ENCODE measurements around the gene TMEM156. TPM values are rescaled to one million over a fixed set of nuclear protein-coding genes. Genes with fewer than 3 reads are reported as not detected.

The TMEM156 gene
- polyA plus RNA-seq, 1 of the 3 experiments (the other 2 are of a cell fraction), result 0.13 TPM

GRCh38 chr4:38951598-38951997 is 80.6 kb downstream of the TMEM156 start:
- Histone ChIP-seq H3F3A (replicated peaks; ENCODE audit: insufficient read depth) (peaks cover 28% of the 10 kb centered on the region), H3K27me3 (ENCODE audit: insufficient read depth) (no peaks in the 10 kb centered on the region), H3K9me2 (no peaks in the 10 kb centered on the region), H3K9me3 (no peaks in the 10 kb centered on the region), H3K4me1 (ENCODE audit: control insufficient read depth in 1 of 2, insufficient read depth in 2 of 2, low read depth in 1 of 2, low read length in 1 of 2) (peaks cover 10 to 13% of the 10 kb centered on the region in 2 experiments), H3K9ac (no peak overlapping the region), H2AFZ (ENCODE audit: low read depth) (no peak overlapping the region), H3K4me3 (ENCODE audit: low read depth in 2 of 2, low read length in 1 of 2) (no peak overlapping the region), H3K36me3 (replicated peaks in 1 of 2; ENCODE audit: control insufficient read depth in 1 of 2, insufficient read depth in 2 of 2, low read length in 1 of 2) (no peaks in the 10 kb centered on the region), H3K79me2 (ENCODE audit: insufficient read depth) (no peaks in the 10 kb centered on the region), H3K4me2 (no peak overlapping the region), H3K27ac (ENCODE audit: low read depth in 2 of 2, low read length in 1 of 2) (no peak overlapping the region), H4K20me1 (ENCODE audit: insufficient read depth) (no peaks in the 10 kb centered on the region)
- POLR2A ChIA-PET, result no interaction called here
- CTCF ChIA-PET, result no interaction called here
- TF ChIP-seq YY1 (IDR thresholded peaks at IDR 0.05; ENCODE audit: low read depth), result no peak
- no peak for TF ChIP-seq EP300 (IDR thresholded peaks at IDR 0.05; ENCODE audit: borderline replicate concordance in 1 of 2, low read depth in 1 of 2, low read length in 1 of 2)
- no peak for TF ChIP-seq EZH2phosphoT487 (IDR thresholded peaks at IDR 0.05; ENCODE audit: borderline replicate concordance, low read depth)
- no peak for DNase-seq
- WGBS (ENCODE audit: low lambda C conversion rate), result 84% methylated on average over 2 of the region's 2 CpGs

- Histone ChIP-seq H2AFZ (ENCODE audit: low read depth) (no peak overlapping the region), H3K27ac (ENCODE audit: low read depth in 2 of 2, low read length in 1 of 2) (no peak overlapping the region), H3K9me2 (no peaks in the 10 kb centered on the region), H3K9ac (no peak overlapping the region), H3F3A (replicated peaks; ENCODE audit: insufficient read depth) (peaks cover 32% of the 10 kb centered on the region), H3K79me2 (ENCODE audit: insufficient read depth) (no peaks in the 10 kb centered on the region), H3K4me2 (no peak overlapping the region), H3K9me3 (no peaks in the 10 kb centered on the region), H3K4me3 (ENCODE audit: low read depth in 2 of 2, low read length in 1 of 2) (no peak overlapping the region), H3K27me3 (ENCODE audit: insufficient read depth) (no peaks in the 10 kb centered on the region), H3K4me1 (ENCODE audit: control insufficient read depth in 1 of 2, insufficient read depth in 2 of 2, low read depth in 1 of 2, low read length in 1 of 2) (peaks cover 10 to 13% of the 10 kb centered on the region in 2 experiments), H3K36me3 (replicated peaks in 1 of 2; ENCODE audit: control insufficient read depth in 1 of 2, insufficient read depth in 2 of 2, low read length in 1 of 2) (peaks cover 0 to 2% of the 10 kb centered on the region in 2 experiments), H4K20me1 (ENCODE audit: insufficient read depth) (no peaks in the 10 kb centered on the region)
- POLR2A ChIA-PET, result no interaction called here
- WGBS (ENCODE audit: low lambda C conversion rate), result 93% methylated on average over 6 of the region's 6 CpGs
- TF ChIP-seq GATA2 (CRISPR knock-in tag; IDR thresholded peaks at IDR 0.05) (no peak), PBX3 (IDR thresholded peaks at IDR 0.05) (no peak), CTCF (IDR thresholded peaks at IDR 0.05) (no peak), MAX (IDR thresholded peaks at IDR 0.05; ENCODE audit: low read depth) (no peak), TCF12 (IDR thresholded peaks at IDR 0.05) (no peak), SIN3A (IDR thresholded peaks at IDR 0.05; ENCODE audit: borderline replicate concordance, low read depth, low read length) (no peak), USF1 (IDR thresholded peaks at IDR 0.05; ENCODE audit: borderline replicate concordance, low read depth) (no peak), RFX5 (IDR thresholded peaks at IDR 0.05; ENCODE audit: low read length) (no peak), FOXM1 (IDR thresholded peaks at IDR 0.05; ENCODE audit: low read depth) (no peak), YY1 (IDR thresholded peaks at IDR 0.05; ENCODE audit: low read depth) (no peak), FOXJ3 (CRISPR knock-in tag; IDR thresholded peaks at IDR 0.05) (no peak), USF2 (IDR thresholded peaks at IDR 0.05; ENCODE audit: borderline replicate concordance, low read depth, low read length) (no peak), RXRA (IDR thresholded peaks at IDR 0.05; ENCODE audit: borderline replicate concordance, low read depth) (no peak), REST (IDR thresholded peaks at IDR 0.05; ENCODE audit: low read depth, low read length) (no peak), MXI1 (IDR thresholded peaks at IDR 0.05; ENCODE audit: low read depth, low read length) (no peak)
- DNase-seq, result no peak
- CTCF ChIA-PET, result interaction anchor here (2.6 kb wide), 1 partner anchor 8 kb away, joined by 7 read pairs; no protein-coding TSS in a partner anchor
Observed at GRCh38 chr4:38950734-38951133, 81.5 kb downstream of the TMEM156 start.
